Activated CD4-positive, alpha-beta T cell treated with anti-CD3 and anti-CD28 coated beads for 36 hours (primary cell): Measurements from ENCODE around the gene CD96. TPM values are rescaled to one million over a fixed set of nuclear protein-coding genes. Genes with fewer than 3 reads are reported as not detected.

Source experiments
- ATAC-seq: fragments of 200-7000 bp; cut with Tn5 transposase; one replicate; pipeline ENCODE4 v1.10.0; 2021; ENCODE audit warnings: mild to moderate bottlenecking, moderate library complexity
- CTCF ChIA-PET: fragments of 350-600 bp; sonication (Branson Sonifier 250); formaldehyde crosslinking; loops from one replicate; lab custom pipeline; 2021; ENCODE audit warnings: antibody characterized with exemption; lab: Charles Lee
- POLR2A ChIA-PET: fragments of 350-600 bp; sonication (Branson Sonifier 250); formaldehyde crosslinking; loops from one replicate; lab custom pipeline; 2021; ENCODE audit warnings: antibody characterized with exemption, inconsistent platforms; lab: Charles Lee
- DNase-seq: peaks from one replicate; pipeline ENCODE4 v3.0.0-alpha.2; 2020
- H3K27ac Mint-ChIP-seq: one replicate; pipeline ENCODE4 v1.8.0; 2021; ENCODE audit warnings: mixed read lengths
- H3K27me3 Mint-ChIP-seq: one replicate; pipeline ENCODE4 v1.8.0; 2021; ENCODE audit warnings: mixed read lengths
- H3K36me3 Mint-ChIP-seq: one replicate; pipeline ENCODE4 v1.8.0; 2021; ENCODE audit warnings: low read depth, mixed read lengths
- H3K4me1 Mint-ChIP-seq: one replicate; pipeline ENCODE4 v1.8.0; 2021; ENCODE audit warnings: mixed read lengths
- H3K4me3 Mint-ChIP-seq: one replicate; pipeline ENCODE4 v1.8.0; 2021; ENCODE audit warnings: mild to moderate bottlenecking, moderate library complexity, mixed read lengths
- H3K9me3 Mint-ChIP-seq: one replicate; pipeline ENCODE4 v1.8.0; 2021; ENCODE audit warnings: low read depth, mixed read lengths
- intact Hi-C, 2 experiments: fragments of 100-400 bp; cut with DNase I in 1 of 2; cut with micrococcal nuclease in 1 of 2; formaldehyde crosslinking; loops; one replicate each; pipeline versions ENCODE4 v1.14.2 to v1.15.1; 2022 to 2024; cut with DNase I, micrococcal nuclease
- total RNA-seq, 2 experiments: library from RNA; stranded (reverse); gene quantifications; one replicate each; pipeline ENCODE4 v1.2.3, GENCODE V29; 2021

CD96 gene
- total RNA-seq, 2 experiments from 2014 or later: 38.3 to 40.8 TPM

DNA sequence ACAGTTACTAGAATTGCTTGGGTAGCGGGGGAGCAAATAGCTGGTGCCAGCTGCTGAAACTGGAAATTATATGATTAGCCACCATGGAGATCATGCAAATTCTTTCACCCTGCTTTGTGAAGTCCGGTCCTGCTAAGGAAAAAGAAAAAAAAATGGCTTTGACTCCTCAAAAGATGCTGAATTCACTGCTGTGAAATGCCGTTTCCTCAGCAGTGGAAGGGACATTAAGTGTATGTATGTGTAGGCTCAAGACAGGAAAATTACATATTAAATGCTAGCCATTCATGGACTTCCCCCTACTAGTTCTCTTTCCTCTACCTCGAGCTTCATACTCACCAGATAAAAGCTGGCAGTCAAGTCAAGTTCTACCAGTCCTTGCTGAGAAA lies 135.0 kb downstream of the CD96 start:
- no peak for DNase-seq
- H3K4me3 Mint-ChIP-seq: peak overlapping the region; percentile 81
- POLR2A ChIA-PET: interaction anchor here (0.7 kb wide), 1 partner anchor 8 kb away, joined by 3 read pairs; no protein-coding TSS in a partner anchor

GRCh38 chr3:111681661-111682426 lies 139.8 kb downstream of the CD96 start:
- CTCF ChIA-PET: interaction anchor here (0.7 to 1.0 kb wide), 3 partner anchors 13 to 1490 kb away, joined by 3 to 5 read pairs (median 4); no protein-coding TSS in a partner anchor
- Mint-ChIP-seq H3K9me3 (no peaks in the 10 kb centered on the region), H3K27me3 (no peaks in the 10 kb centered on the region), H3K4me3 (no peak overlapping the region), H3K4me1 (peaks cover 61% of the 10 kb centered on the region), H3K36me3 (peaks cover 2% of the 10 kb centered on the region), H3K27ac (no peak overlapping the region)
- no peak for ATAC-seq
- no peak for DNase-seq
- intact Hi-C loops: no loop called here
- POLR2A ChIA-PET: no interaction called here

More for the DNA sequence above, 135.0 kb downstream of the CD96 start:
- peaks cover 6% of the 10 kb centered on the region for H3K36me3 Mint-ChIP-seq
- H3K27ac Mint-ChIP-seq: peak overlapping the region; percentile 76
- H3K9me3 Mint-ChIP-seq: no peaks in the 10 kb centered on the region
- CTCF ChIA-PET: interaction anchor here (0.9 to 1.3 kb wide), 3 partner anchors 8 to 313 kb away, joined by 3 to 5 read pairs (median 3); no protein-coding TSS in a partner anchor
- no peaks in the 10 kb centered on the region for H3K27me3 Mint-ChIP-seq
- peaks cover 74% of the 10 kb centered on the region for H3K4me1 Mint-ChIP-seq
- intact Hi-C loops: no loop called here
- ATAC-seq: no peak

- DNase-seq (no peak), ATAC-seq (no peak)
- H3K27ac Mint-ChIP-seq: no peak overlapping the region
- ChIA-PET CTCF (interaction anchor here (0.7 to 2.9 kb wide), 5 partner anchors 12 to 417 kb away, joined by 3 to 26 read pairs (median 3); no protein-coding TSS in a partner anchor), POLR2A (no interaction called here)
- H3K4me1 Mint-ChIP-seq: peaks cover 45% of the 10 kb centered on the region
- peaks cover 2% of the 10 kb centered on the region for H3K36me3 Mint-ChIP-seq
- no peak overlapping the region for H3K4me3 Mint-ChIP-seq
- no peaks in the 10 kb centered on the region for H3K27me3 Mint-ChIP-seq
- intact Hi-C loops: no loop called here
- no peaks in the 10 kb centered on the region for H3K9me3 Mint-ChIP-seq
These were observed 142.6 kb downstream of the CD96 start for GRCh38 chr3:111684640-111685039.

- H3K36me3 Mint-ChIP-seq: no peaks in the 10 kb centered on the region
- ATAC-seq (no peak), DNase-seq (no peak)
- CTCF ChIA-PET: interaction anchor here (0.6 to 2.1 kb wide), 6 partner anchors 9 to 365 kb away, joined by 3 to 7 read pairs (median 6); no protein-coding TSS in a partner anchor
- H3K27ac Mint-ChIP-seq: no peak overlapping the region
- no peaks in the 10 kb centered on the region for H3K9me3 Mint-ChIP-seq
- no peak overlapping the region for H3K4me3 Mint-ChIP-seq
- POLR2A ChIA-PET: interaction anchor here (0.6 kb wide), 1 partner anchor 300 kb away, joined by 6 read pairs; no protein-coding TSS in a partner anchor
- H3K4me1 Mint-ChIP-seq: peaks cover 38% of the 10 kb centered on the region
- H3K27me3 Mint-ChIP-seq: no peaks in the 10 kb centered on the region
- intact Hi-C loops: no loop called here
These were observed 146.3 kb downstream of the CD96 start for GRCh38 chr3:111688190-111688800.

DNA sequence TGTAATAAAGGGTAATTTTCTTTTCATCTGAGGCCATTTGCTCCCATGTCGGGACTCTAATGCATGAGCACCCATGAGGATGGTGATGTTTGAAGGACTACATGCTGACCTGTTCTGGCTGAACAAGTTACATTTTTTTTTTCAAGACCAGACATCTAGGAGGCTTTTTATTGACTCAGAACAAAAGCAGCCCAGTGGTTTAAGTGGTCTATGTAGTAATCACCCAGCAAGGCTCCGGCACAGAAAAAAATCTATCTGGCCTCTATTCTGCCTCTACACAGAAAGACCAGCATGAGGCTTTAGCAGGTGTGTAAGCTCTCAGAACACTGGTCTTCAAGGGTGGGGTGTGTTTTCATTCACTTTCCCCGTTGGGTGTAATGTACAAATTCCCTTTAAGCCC lies 148.2 kb downstream of the CD96 start:
- no peak for DNase-seq
- CTCF ChIA-PET: interaction anchor here (0.8 to 2.3 kb wide), 7 partner anchors 68 to 278 kb away, joined by 3 to 10 read pairs (median 4); no protein-coding TSS in a partner anchor
- H3K4me1 Mint-ChIP-seq: peaks cover 42% of the 10 kb centered on the region
- peak; percentile 66 for ATAC-seq
- no peak overlapping the region for H3K4me3 Mint-ChIP-seq
- H3K9me3 Mint-ChIP-seq: no peaks in the 10 kb centered on the region
- no peak overlapping the region for H3K27ac Mint-ChIP-seq
- POLR2A ChIA-PET: no interaction called here
- intact Hi-C loops: no loop called here
- no peaks in the 10 kb centered on the region for H3K36me3 Mint-ChIP-seq
- no peaks in the 10 kb centered on the region for H3K27me3 Mint-ChIP-seq

DNA sequence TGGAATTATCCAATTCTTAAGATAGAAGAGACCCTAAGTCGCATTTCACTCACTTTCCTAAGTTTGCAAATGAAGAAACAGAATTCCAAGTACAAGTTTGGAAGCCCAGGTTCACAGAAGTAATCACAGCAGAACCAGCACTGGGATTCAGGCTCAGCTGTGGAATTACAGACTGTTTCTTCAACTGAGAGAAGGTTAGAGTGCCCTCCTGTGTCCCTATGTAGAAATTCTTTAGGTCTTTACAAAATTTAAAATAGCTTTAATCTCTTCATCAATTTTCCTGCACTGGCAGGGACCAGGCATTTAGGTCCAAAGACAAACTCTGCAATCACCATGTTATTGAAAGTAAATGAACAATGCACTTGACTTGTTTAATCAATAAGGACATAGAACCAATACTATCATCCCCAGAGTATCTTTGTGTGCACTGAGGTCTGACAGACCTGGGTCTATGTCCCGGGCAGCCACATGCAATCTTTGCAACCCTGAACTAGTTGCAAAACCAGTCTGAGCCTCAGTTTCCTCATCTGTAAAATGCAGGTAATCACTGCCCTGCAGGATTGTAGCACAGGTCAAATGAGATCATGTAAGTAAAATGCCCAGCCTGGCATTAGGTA lies 149.4 kb downstream of the CD96 start:
- Mint-ChIP-seq H3K36me3 (peaks cover 1% of the 10 kb centered on the region), H3K27ac (no peak overlapping the region), H3K4me1 (peaks cover 46% of the 10 kb centered on the region), H3K4me3 (no peak overlapping the region), H3K27me3 (no peaks in the 10 kb centered on the region), H3K9me3 (no peaks in the 10 kb centered on the region)
- no peak for DNase-seq
- ATAC-seq: no peak
- CTCF ChIA-PET: interaction anchor here (0.7 to 4.1 kb wide), 11 partner anchors 14 to 408 kb away, joined by 3 to 22 read pairs (median 3); no protein-coding TSS in a partner anchor
- intact Hi-C loops: loop anchor here in 1 of 2 experiments (1.0 kb wide), 2 partner anchors 22 to 115 kb away; no protein-coding TSS in a partner anchor
- POLR2A ChIA-PET: no interaction called here

DNA sequence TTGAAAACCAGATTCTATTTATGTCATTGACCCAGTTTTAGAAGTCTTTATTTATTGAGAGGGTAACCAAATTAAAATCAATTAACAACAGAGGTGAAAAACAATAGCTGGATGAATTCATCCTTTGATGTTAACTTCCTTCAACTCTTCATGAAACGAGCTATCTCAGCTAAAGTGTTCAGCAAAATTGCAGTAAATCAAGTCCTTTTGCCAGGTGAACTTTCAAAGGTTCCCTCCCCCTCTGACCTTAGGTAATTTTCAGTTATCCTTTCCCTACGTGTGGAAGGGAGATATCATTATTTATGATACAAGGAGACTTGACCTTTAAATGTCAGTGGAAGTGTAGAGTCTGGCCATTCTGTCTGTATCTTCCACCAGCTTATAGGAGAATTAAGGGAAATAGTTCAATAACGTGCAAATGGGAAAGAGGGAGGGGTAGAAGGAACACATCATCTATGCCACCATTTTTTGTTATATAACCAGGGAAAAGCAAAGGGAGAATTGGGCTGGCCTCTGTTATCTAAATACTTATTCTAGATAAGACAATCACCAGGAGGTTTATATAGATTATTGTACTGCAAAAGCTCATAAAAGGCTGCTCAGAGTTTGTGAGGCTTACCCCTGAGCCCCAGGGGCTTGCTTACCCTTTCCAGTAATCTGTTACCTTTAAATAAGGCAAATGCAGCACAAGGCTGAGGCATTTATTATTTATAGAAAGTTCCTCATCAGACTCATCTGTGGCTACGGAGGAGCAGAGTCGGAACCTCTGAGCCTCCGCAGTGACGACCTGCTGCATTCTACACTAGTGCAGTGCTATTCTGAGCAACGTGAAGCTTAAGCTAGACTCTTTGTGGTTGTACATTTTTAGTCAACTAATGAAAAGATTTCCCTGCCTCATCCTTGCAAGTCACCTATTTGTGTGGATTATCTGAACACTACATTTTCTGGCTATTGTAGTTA lies 150.9 kb downstream of the CD96 start:
- H3K4me1 Mint-ChIP-seq: peaks cover 45% of the 10 kb centered on the region
- H3K4me3 Mint-ChIP-seq: no peak overlapping the region
- DNase-seq: no peak
- no peak for ATAC-seq
- H3K36me3 Mint-ChIP-seq: peaks cover 1% of the 10 kb centered on the region
- ChIA-PET POLR2A (no interaction called here), CTCF (interaction anchor here (0.8 to 4.1 kb wide), 5 partner anchors 23 to 275 kb away, joined by 3 to 22 read pairs (median 4); no protein-coding TSS in a partner anchor)
- H3K27me3 Mint-ChIP-seq: no peaks in the 10 kb centered on the region
- intact Hi-C loops: no loop called here
- no peaks in the 10 kb centered on the region for H3K9me3 Mint-ChIP-seq
- peak overlapping the region; percentile 29 for H3K27ac Mint-ChIP-seq

GRCh38 chr3:111694471-111694870 lies 152.5 kb downstream of the CD96 start:
- DNase-seq (no peak), ATAC-seq (no peak)
- Mint-ChIP-seq H3K27me3 (no peaks in the 10 kb centered on the region), H3K36me3 (peaks cover 1% of the 10 kb centered on the region), H3K4me1 (peaks cover 40% of the 10 kb centered on the region), H3K9me3 (no peaks in the 10 kb centered on the region), H3K4me3 (no peak overlapping the region), H3K27ac (no peak overlapping the region)
- intact Hi-C loops: no loop called here
- ChIA-PET CTCF (interaction anchor here (0.6 to 4.1 kb wide), 4 partner anchors 22 to 375 kb away, joined by 3 to 22 read pairs (median 3); no protein-coding TSS in a partner anchor), POLR2A (no interaction called here)

DNA sequence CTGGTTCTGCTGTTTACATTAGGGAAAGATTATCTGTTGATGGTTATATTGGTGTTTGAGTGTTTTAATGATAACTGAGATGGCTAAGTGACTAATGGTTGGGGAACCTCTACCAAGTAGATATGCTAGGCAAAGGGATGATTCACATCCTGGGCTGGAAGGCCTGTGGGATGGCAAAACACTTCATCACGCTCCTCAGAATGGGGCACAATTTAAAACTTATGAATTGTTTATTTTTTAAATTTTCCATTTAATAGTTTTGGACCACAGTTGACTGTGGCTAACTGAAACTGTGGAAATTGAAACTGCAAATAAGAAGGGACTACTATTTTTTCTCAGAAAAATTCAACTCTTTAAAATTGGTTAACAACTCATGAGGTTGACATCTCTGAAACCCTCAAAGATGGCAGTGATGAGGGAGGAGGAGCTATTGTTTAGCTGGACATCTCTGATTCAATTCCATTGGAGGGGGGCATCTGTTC lies 153.7 kb downstream of the CD96 start:
- Mint-ChIP-seq H3K27me3 (no peaks in the 10 kb centered on the region), H3K4me1 (peaks cover 31% of the 10 kb centered on the region), H3K4me3 (peak overlapping the region; percentile 23), H3K27ac (peak overlapping the region; percentile 40), H3K36me3 (peaks cover 1% of the 10 kb centered on the region), H3K9me3 (no peaks in the 10 kb centered on the region)
- intact Hi-C loops: no loop called here
- ChIA-PET CTCF (interaction anchor here (0.9 to 1.7 kb wide), 5 partner anchors 11 to 416 kb away, joined by 3 to 6 read pairs (median 4); no protein-coding TSS in a partner anchor), POLR2A (interaction anchor here (0.7 to 0.8 kb wide), 2 partner anchors 28 to 148 kb away, joined by 3 read pairs; no protein-coding TSS in a partner anchor)
- ATAC-seq: peak; percentile 80
- DNase-seq: peak; percentile 49

- peaks cover 31% of the 10 kb centered on the region for H3K4me1 Mint-ChIP-seq
- ATAC-seq (peak; percentile 64), DNase-seq (peak; percentile 27)
- no peaks in the 10 kb centered on the region for H3K9me3 Mint-ChIP-seq
- H3K27ac Mint-ChIP-seq: peak overlapping the region; percentile 22
- CTCF ChIA-PET: interaction anchor here (0.7 to 1.5 kb wide), 3 partner anchors 16 to 314 kb away, joined by 3 to 7 read pairs (median 3); no protein-coding TSS in a partner anchor
- no peaks in the 10 kb centered on the region for H3K27me3 Mint-ChIP-seq
- H3K4me3 Mint-ChIP-seq: no peak overlapping the region
- H3K36me3 Mint-ChIP-seq: peaks cover 1% of the 10 kb centered on the region
- intact Hi-C loops: no loop called here
- POLR2A ChIA-PET: no interaction called here
These were observed 158.1 kb downstream of the CD96 start for GRCh38 chr3:111700054-111700453.
